GM10248 (cell line): Measurements from ENCODE around the gene HOXD12.

ENCODE experiments used
- CTCF ChIA-PET: fragments of 300-600 bp; sonication (Branson Sonifier 250); formaldehyde crosslinking; extraction: SDS; loops from one replicate; lab custom pipeline; 2021; ENCODE audit warnings: antibody characterized with exemption; lab: Yijun Ruan, JAX
- POLR2A ChIA-PET: fragments of 350-650 bp; sonication (Branson Sonifier 250); formaldehyde crosslinking; extraction: SDS; loops from one replicate; lab custom pipeline; 2020; ENCODE audit warnings: antibody characterized with exemption; lab: Yijun Ruan, JAX
- DNase-seq: peaks from one replicate; pipeline ENCODE4 v3.0.0; 2012; ENCODE audit errors: extremely low spot score
- TF ChIP-seq, protein P1 (sequence below): IDR thresholded peaks from 2 replicates; pipeline ENCODE4 v1.5.1; 2012; ENCODE audit warnings: mild to moderate bottlenecking, low read depth; ENCODE audit errors: extremely low read depth, missing control alignments, control extremely low read depth

Gene HOXD12

DNA sequence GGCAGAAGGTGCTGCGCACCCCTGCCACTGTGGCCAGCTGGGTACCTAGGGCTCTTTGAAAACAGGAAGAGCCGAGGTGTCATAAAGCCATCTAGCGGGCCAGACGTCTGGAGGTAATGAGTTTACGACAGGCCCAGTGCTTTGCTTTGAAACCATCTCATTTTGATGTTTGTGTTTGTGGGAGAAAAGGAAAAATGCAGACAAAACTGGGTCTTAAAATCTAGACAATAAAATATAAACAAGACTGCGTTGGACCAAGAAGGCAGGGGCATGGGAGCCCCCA, 26.1 kb downstream of the HOXD12 start:
- DNase-seq = no peak
- CTCF ChIA-PET = interaction anchor here (1.0 to 4.2 kb wide), 13 partner anchors 12 to 1035 kb away, joined by 3 to 57 read pairs (median 7); no protein-coding TSS in a partner anchor
- TF ChIP-seq, protein P1, sequence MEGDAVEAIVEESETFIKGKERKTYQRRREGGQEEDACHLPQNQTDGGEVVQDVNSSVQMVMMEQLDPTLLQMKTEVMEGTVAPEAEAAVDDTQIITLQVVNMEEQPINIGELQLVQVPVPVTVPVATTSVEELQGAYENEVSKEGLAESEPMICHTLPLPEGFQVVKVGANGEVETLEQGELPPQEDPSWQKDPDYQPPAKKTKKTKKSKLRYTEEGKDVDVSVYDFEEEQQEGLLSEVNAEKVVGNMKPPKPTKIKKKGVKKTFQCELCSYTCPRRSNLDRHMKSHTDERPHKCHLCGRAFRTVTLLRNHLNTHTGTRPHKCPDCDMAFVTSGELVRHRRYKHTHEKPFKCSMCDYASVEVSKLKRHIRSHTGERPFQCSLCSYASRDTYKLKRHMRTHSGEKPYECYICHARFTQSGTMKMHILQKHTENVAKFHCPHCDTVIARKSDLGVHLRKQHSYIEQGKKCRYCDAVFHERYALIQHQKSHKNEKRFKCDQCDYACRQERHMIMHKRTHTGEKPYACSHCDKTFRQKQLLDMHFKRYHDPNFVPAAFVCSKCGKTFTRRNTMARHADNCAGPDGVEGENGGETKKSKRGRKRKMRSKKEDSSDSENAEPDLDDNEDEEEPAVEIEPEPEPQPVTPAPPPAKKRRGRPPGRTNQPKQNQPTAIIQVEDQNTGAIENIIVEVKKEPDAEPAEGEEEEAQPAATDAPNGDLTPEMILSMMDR = no peak
- POLR2A ChIA-PET = no interaction called here

DNA sequence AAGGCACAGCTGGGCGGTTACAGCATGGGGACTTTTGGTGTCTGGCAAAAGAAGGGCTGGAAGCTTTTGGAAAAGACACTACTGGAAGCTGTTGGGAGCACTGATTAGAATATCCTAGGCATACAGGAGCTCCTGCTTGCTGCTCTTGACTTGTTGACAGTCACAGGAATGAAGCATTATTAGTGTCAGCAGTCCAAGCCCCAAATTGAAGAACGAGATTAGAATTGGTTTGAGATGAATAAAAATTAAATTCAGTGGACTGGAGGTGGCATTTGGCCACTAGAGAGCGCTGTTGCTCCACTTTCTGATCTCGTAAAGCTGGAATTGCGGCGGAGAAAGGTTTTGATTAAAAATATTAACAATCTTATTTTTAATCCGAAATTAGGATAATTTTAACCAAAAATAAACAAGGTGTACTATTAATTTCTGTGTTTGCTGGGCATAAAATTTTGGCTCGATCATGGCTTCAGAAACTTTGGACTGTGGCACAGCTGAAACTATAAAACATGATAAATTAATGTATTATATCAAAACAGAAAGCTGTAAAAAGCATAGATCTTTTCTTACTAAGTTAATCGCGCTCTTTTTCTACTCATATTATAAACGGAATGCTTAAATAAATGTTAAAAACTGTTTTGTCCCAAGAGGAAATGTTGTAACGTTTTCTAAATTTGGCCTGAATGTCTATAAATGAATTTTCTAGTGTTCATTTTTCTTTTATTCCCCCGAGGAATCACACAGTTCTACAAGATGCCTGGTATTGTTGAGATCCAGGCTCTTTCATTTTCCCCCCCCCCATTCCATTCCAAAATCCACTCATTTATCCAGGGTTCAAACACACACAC, 27.6 kb downstream of the HOXD12 start:
- ChIA-PET CTCF (interaction anchor here (0.6 to 4.2 kb wide), 53 partner anchors 9 to 1416 kb away, joined by 3 to 57 read pairs (median 5); no protein-coding TSS in a partner anchor), POLR2A (no interaction called here)
- DNase-seq = peak; percentile 50
- TF ChIP-seq, protein P1 = peak; percentile 79

DNA sequence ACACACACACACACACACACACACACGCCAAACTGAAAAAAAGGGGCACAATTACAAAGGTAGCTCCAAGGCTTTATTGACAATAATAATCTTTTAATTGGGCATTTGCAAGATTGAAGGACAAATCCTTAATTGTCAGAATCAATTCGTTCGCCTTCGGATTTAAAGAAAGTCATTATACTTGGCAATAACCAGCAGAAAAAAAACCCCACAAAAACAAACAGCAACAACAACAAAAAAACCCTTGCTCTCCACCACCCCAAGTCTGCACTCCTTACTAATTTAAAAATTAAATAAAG, 28.1 kb downstream of the HOXD12 start:
- TF ChIP-seq, protein P1 = no peak
- ChIA-PET POLR2A (no interaction called here), CTCF (interaction anchor here (0.8 to 4.2 kb wide), 34 partner anchors 9 to 1309 kb away, joined by 3 to 57 read pairs (median 5); no protein-coding TSS in a partner anchor)
- no peak for DNase-seq

DNA sequence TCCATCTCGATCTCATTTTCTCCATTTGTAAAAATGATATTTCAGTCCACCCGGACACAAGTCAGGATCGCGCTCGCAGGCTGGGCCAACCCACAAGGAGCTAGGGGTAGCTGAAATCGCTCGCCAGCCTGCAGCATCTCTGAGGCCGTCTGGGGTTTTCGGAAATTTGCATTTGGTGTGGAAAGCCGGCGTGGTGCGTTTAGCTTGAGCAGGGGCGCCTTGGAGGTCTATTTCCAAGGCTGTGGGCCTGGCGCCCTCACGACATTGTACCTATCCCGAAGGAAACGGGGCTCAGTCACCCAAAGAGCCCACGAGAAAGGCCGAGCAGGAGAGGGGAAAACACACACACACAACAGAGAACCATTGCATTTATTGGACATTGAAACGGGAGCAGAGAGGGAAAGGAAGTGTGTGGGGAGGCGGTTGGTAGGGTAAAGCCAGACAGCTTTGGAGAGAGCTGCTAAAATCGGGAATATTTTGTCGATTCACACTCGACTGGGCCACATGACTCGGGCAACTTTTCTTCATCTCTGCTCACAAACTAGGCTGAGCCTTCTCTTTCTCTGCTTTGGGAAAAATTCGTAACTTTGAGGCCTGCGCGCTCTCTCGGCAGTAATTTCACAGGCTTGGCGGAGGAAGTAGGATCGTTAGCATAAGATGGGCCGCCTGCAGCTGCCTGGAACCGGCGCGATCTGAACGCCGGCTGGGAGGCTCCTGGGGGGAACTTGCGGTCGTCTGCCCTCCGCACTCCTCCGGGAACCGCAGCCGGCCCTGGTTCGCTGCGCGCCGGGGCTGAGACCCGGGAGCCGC, 28.8 kb downstream of the HOXD12 start:
- POLR2A ChIA-PET = no interaction called here

DNA sequence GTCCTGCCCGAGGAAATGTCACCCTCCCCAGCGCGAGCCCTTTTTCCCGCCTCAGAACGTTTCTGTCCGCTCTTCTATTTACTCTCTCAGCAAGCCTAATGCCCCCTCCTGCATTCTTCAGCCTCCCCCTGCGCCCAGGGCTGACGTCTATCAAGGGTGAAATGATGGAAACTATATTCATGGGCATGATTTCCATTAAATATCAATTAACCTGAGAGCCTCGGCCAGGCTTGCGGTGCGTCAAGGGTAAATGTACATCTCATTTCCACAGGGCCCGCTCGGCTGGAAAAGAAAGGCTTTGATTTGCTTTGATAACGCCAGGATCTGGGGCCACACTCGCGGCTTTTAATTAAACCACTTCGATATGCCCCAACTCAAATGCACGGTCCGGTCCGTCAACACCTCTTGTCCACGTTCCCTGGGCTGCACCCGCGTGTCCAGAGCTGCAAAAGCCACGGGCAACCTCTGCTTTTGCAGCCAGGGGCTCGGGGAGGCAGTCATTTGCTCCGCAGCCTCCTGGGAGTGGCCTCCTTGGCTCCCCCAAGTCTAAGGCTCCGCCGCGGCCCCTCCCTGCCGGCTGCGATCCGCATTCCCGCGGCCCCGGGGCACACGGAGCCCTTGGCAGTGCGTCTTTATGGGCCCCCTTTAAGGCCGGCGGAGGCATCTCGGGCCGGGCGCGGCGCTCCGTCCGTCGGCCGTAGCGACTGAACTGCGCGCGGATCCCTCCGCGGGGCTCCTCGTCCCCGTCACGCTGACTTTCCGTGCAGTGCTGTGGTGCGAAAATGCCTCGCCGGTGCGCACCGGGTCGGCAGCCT, 29.6 kb downstream of the HOXD12 start, which contains the start of gene HOXD8:
HOXD8 (plus strand) TSS at position 724 of the 815 bp plus-strand sequence. CDS start 662 bp downstream, outside the sequence.
- DNase-seq = no peak
- ChIA-PET CTCF (interaction anchor here (1.2 to 4.2 kb wide), 5 partner anchors 18 to 524 kb away, joined by 3 to 57 read pairs (median 8); no protein-coding TSS in a partner anchor), POLR2A (no interaction called here)

More for the DNA sequence above, 28.8 kb downstream of the HOXD12 start:
- TF ChIP-seq, protein P1 = no peak
- no peak for DNase-seq
- CTCF ChIA-PET = interaction anchor here (0.8 to 4.2 kb wide), 16 partner anchors 12 to 1033 kb away, joined by 3 to 57 read pairs (median 10); no protein-coding TSS in a partner anchor

More for the DNA sequence above, 29.6 kb downstream of the HOXD12 start, which contains the start of gene HOXD8:
- TF ChIP-seq, protein P1 = no peak
